ENCODE measurements around the gene CADM2. TPM values are rescaled to one million over a fixed set of nuclear protein-coding genes. Genes with fewer than 3 reads are reported as not detected.

Gene CADM2
- total and polyA plus RNA-seq, 2 donors (not counting 3 experiments of a cell fraction or from before 2014, with no cell fraction given): not detected

DNA sequence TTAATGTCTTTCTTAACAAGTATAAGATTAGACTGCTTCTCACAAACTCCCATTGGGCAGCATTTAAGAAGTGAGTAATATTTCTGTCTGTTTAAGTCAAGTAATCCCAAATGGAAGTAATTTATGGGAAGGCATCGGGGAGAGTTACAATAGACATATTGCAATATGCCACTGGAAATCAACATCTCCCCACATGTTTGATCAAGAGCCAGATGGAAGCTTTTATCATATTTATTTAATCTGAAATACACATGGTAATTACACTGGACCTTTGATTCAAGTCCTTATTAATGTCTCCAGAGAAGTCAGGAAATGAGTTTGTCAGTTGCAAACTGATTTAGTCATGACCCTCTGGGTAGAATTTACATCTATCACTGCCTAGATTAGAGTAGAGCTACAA is 1088.4 kb downstream of the CADM2 start:
- H3K4me1 ChIP-seq (ENCODE audit: control insufficient read depth, extremely low read depth, insufficient read depth, low read length): no peaks in the 10 kb centered on the region
- BruUV-seq (replicated peaks): no TSS peak
- TF ChIP-seq, protein P1, sequence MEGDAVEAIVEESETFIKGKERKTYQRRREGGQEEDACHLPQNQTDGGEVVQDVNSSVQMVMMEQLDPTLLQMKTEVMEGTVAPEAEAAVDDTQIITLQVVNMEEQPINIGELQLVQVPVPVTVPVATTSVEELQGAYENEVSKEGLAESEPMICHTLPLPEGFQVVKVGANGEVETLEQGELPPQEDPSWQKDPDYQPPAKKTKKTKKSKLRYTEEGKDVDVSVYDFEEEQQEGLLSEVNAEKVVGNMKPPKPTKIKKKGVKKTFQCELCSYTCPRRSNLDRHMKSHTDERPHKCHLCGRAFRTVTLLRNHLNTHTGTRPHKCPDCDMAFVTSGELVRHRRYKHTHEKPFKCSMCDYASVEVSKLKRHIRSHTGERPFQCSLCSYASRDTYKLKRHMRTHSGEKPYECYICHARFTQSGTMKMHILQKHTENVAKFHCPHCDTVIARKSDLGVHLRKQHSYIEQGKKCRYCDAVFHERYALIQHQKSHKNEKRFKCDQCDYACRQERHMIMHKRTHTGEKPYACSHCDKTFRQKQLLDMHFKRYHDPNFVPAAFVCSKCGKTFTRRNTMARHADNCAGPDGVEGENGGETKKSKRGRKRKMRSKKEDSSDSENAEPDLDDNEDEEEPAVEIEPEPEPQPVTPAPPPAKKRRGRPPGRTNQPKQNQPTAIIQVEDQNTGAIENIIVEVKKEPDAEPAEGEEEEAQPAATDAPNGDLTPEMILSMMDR (IDR thresholded peaks at IDR 0.05; ENCODE audit: extremely low read depth in 1 of 2, insufficient read depth in 1 of 2, low read depth in 1 of 2, low read length in 2 of 2): no peak
- TF ChIP-seq POLR2A (IDR thresholded peaks at IDR 0.05; ENCODE audit: low read depth, low read length): no peak
- no peak for TF ChIP-seq MYC (IDR thresholded peaks at IDR 0.05; ENCODE audit: low read depth, low read length)
- TF ChIP-seq, protein P2, sequence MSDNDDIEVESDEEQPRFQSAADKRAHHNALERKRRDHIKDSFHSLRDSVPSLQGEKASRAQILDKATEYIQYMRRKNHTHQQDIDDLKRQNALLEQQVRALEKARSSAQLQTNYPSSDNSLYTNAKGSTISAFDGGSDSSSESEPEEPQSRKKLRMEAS (IDR thresholded peaks at IDR 0.05; ENCODE audit: insufficient read depth, insufficient read length): no peak
- TF ChIP-seq JUN (IDR thresholded peaks at IDR 0.05; ENCODE audit: borderline replicate concordance, insufficient read depth, insufficient read length, low read depth): no peak
- TF ChIP-seq POLR2AphosphoS5 (IDR thresholded peaks at IDR 0.05; ENCODE audit: insufficient read depth, low read depth, low read length): no peak
- no peak for TF ChIP-seq GATA2 (IDR thresholded peaks at IDR 0.05; ENCODE audit: insufficient read depth, insufficient read length, low read depth, low read length)
- TF ChIP-seq FOS (IDR thresholded peaks at IDR 0.05; ENCODE audit: borderline replicate concordance, insufficient read depth, low read length): no peak
- no peak for TF ChIP-seq EZH2 (IDR thresholded peaks at IDR 0.05; ENCODE audit: borderline replicate concordance, low read depth, low read length, severe bottlenecking)
- CTCF ChIA-PET: no interaction called here
- intact Hi-C loops (cut with micrococcal nuclease): no loop called here
- no peak overlapping the region for H3K27ac ChIP-seq (ENCODE audit: insufficient read depth, low read depth, low read length)
- H3K27me3 ChIP-seq (ENCODE audit: control insufficient read depth in 2 of 2, insufficient read depth in 2 of 2, low read length in 2 of 2): no peaks in the 10 kb centered on the region
- FAIRE-seq: no peak
- no peak overlapping the region for H3K4me2 ChIP-seq (ENCODE audit: insufficient read depth, low read length)
- no peak for DNase-seq (ENCODE audit: low read depth, low spot score)
- POLR2A ChIA-PET: no interaction called here
- H2AFZ ChIP-seq (ENCODE audit: low read depth, low read length): no peak overlapping the region
- no peak overlapping the region for H3K9ac ChIP-seq (replicated peaks; ENCODE audit: extremely low read depth, insufficient read depth, low read length)
- H3K9me1 ChIP-seq (replicated peaks; ENCODE audit: control insufficient read depth, extremely low read depth, insufficient read depth, low read length): no peaks in the 10 kb centered on the region
- peaks cover 2% of the 10 kb centered on the region for H3K9me3 ChIP-seq (replicated peaks; ENCODE audit: control insufficient read depth, insufficient read depth, low read length)
- no peaks in the 10 kb centered on the region for H3K36me3 ChIP-seq (ENCODE audit: control insufficient read depth in 2 of 2, extremely low read depth in 1 of 2, insufficient read depth in 2 of 2, low read length in 2 of 2)
- H3K4me3 ChIP-seq (replicated peaks in 1 of 3; ENCODE audit: insufficient read depth in 1 of 3, low read depth in 1 of 3, low read length in 3 of 3): no peak overlapping the region
- H3K79me2 ChIP-seq (ENCODE audit: control insufficient read depth, insufficient read depth, low read length): no peaks in the 10 kb centered on the region
- H4K20me1 ChIP-seq (replicated peaks; ENCODE audit: control insufficient read depth, extremely low read depth, insufficient read depth, low read length): no peaks in the 10 kb centered on the region
- dilution Hi-C loops (cut with MboI; ENCODE audit: extremely low pct_ligation_motif_present, low sequenced_read_pairs): no loop called here
